ENCODE results near the gene FOXP1.

FOXP1 gene

GRCh38 chr3:71492974-71493771 lies 90.4 kb downstream of the FOXP1 start:
- no peaks in the 10 kb centered on the region for H3F3A ChIP-seq (ENCODE audit: control insufficient read depth, insufficient read depth)
- H3K27ac ChIP-seq (ENCODE audit: low read depth, low read length), result no peak overlapping the region
- H3K27me3 ChIP-seq (ENCODE audit: control insufficient read depth, low read length), result no peaks in the 10 kb centered on the region
- peaks cover 25% of the 10 kb centered on the region for H3K4me1 ChIP-seq (ENCODE audit: control insufficient read depth, low read length)
- H3K79me2 ChIP-seq (ENCODE audit: control insufficient read depth, low read length), result peaks cover 84% of the 10 kb centered on the region
- peaks cover 61% of the 10 kb centered on the region for H3K36me3 ChIP-seq (ENCODE audit: control insufficient read depth, low read length)
- H4K20me1 ChIP-seq (ENCODE audit: control insufficient read depth, insufficient read depth, low read depth, low read length), result no peaks in the 10 kb centered on the region
- no peaks in the 10 kb centered on the region for H3K9me2 ChIP-seq (replicated peaks; ENCODE audit: control insufficient read depth, low read length)
- TF ChIP-seq, protein P1, sequence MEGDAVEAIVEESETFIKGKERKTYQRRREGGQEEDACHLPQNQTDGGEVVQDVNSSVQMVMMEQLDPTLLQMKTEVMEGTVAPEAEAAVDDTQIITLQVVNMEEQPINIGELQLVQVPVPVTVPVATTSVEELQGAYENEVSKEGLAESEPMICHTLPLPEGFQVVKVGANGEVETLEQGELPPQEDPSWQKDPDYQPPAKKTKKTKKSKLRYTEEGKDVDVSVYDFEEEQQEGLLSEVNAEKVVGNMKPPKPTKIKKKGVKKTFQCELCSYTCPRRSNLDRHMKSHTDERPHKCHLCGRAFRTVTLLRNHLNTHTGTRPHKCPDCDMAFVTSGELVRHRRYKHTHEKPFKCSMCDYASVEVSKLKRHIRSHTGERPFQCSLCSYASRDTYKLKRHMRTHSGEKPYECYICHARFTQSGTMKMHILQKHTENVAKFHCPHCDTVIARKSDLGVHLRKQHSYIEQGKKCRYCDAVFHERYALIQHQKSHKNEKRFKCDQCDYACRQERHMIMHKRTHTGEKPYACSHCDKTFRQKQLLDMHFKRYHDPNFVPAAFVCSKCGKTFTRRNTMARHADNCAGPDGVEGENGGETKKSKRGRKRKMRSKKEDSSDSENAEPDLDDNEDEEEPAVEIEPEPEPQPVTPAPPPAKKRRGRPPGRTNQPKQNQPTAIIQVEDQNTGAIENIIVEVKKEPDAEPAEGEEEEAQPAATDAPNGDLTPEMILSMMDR (IDR thresholded peaks at IDR 0.05; ENCODE audit: low read depth, low read length, poor library complexity, severe bottlenecking), result no peak
- TF ChIP-seq EZH2phosphoT487 (IDR thresholded peaks at IDR 0.05; ENCODE audit: borderline replicate concordance, low read length), result no peak
- H3K4me2 ChIP-seq (ENCODE audit: low read length), result no peak overlapping the region
- H3K4me3 ChIP-seq (ENCODE audit: low read length), result no peak overlapping the region
- 0 out of 2 replicates have a peak, but pooled peaks cover 3% of the 10 kb centered on the region for H3K9me3 ChIP-seq (ENCODE audit: control insufficient read depth, insufficient read depth, low read length)

DNA sequence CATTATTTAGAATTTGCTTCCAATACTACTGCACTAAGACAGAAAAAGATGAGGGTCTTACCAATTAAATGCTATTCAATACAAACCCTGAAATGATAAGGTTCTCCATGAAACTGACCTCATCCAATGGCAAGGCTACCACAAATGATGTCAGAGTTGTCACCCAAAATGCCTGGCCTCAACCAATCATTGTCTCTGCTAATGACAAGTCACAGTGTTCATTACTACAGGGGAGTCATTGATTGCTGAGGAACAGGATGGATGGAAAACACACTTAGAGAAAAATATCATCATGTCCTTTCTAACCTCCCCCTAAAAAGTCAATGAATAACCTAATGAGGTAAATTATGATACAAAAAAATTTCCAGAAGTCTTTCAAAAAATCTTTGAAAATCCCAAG lies 91.0 kb downstream of the FOXP1 start:
- Histone ChIP-seq H3K27me3 (ENCODE audit: control insufficient read depth, low read length) (no peaks in the 10 kb centered on the region), H3K9me3 (ENCODE audit: control insufficient read depth, insufficient read depth, low read length) (0 out of 2 replicates have a peak, but pooled peaks cover 3% of the 10 kb centered on the region), H4K20me1 (ENCODE audit: control insufficient read depth, insufficient read depth, low read depth, low read length) (no peaks in the 10 kb centered on the region), H3K4me3 (ENCODE audit: low read length) (no peak overlapping the region), H3K27ac (ENCODE audit: low read depth, low read length) (no peak overlapping the region), H3K36me3 (ENCODE audit: control insufficient read depth, low read length) (peaks cover 62% of the 10 kb centered on the region), H3K79me2 (ENCODE audit: control insufficient read depth, low read length) (peaks cover 84% of the 10 kb centered on the region), H3K4me1 (ENCODE audit: control insufficient read depth, low read length) (peaks cover 31% of the 10 kb centered on the region), H3K9me2 (replicated peaks; ENCODE audit: control insufficient read depth, low read length) (no peaks in the 10 kb centered on the region), H3F3A (ENCODE audit: control insufficient read depth, insufficient read depth) (no peaks in the 10 kb centered on the region), H3K4me2 (ENCODE audit: low read length) (no peak overlapping the region)
- TF ChIP-seq EZH2phosphoT487 (IDR thresholded peaks at IDR 0.05; ENCODE audit: borderline replicate concordance, low read length), result no peak
- TF ChIP-seq, protein P1 (IDR thresholded peaks at IDR 0.05; ENCODE audit: low read depth, low read length, poor library complexity, severe bottlenecking), result no peak

DNA sequence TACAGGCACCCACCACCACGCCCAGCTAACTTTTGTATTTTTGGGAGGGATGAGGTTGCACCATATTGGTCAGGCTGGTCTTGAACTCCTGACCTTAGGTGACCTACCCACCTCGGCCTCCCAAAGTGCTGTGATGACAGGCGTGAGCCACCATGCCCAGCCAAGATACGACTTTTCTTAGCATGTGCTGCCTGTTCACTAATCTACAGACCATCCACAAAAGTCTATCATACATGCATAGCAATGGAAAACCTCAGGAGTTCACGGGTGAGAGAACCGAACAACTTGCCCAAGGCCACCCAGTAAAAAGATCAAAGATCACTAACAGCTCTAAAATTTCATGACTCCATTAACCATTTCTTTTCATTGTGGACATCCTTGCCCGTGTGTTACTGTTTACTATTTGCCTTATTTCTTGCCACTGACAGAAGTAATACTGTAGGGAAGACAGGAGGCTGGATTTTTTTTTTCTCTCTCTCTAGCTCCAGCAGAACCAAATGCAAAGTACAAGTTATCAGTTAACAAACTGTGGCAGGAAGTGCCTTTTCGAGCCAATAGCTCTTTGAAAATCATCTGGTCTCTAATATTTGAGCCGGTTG lies 92.3 kb downstream of the FOXP1 start:
- no peaks in the 10 kb centered on the region for H3K27me3 ChIP-seq (ENCODE audit: control insufficient read depth, low read length)
- H3K79me2 ChIP-seq (ENCODE audit: control insufficient read depth, low read length), result peaks cover 84% of the 10 kb centered on the region
- H3K36me3 ChIP-seq (ENCODE audit: control insufficient read depth, low read length), result peaks cover 70% of the 10 kb centered on the region
- H4K20me1 ChIP-seq (ENCODE audit: control insufficient read depth, insufficient read depth, low read depth, low read length), result no peaks in the 10 kb centered on the region
- H3K9me2 ChIP-seq (replicated peaks; ENCODE audit: control insufficient read depth, low read length), result no peaks in the 10 kb centered on the region
- TF ChIP-seq EZH2phosphoT487 (IDR thresholded peaks at IDR 0.05; ENCODE audit: borderline replicate concordance, low read length), result no peak
- TF ChIP-seq, protein P1 (IDR thresholded peaks at IDR 0.05; ENCODE audit: low read depth, low read length, poor library complexity, severe bottlenecking), result no peak
- H3F3A ChIP-seq (ENCODE audit: control insufficient read depth, insufficient read depth), result no peaks in the 10 kb centered on the region
- no peak overlapping the region for H3K4me3 ChIP-seq (ENCODE audit: low read length)
- H3K9me3 ChIP-seq (ENCODE audit: control insufficient read depth, insufficient read depth, low read length), result 0 out of 2 replicates have a peak, but pooled peaks cover 3% of the 10 kb centered on the region
- no peak overlapping the region for H3K27ac ChIP-seq (ENCODE audit: low read depth, low read length)
- peaks cover 38% of the 10 kb centered on the region for H3K4me1 ChIP-seq (ENCODE audit: control insufficient read depth, low read length)
- H3K4me2 ChIP-seq (ENCODE audit: low read length), result no peak overlapping the region
